Prostate gland (tissue), 2 donors: ENCODE data around the gene KCNQ1. TPM values are rescaled to one million over a fixed set of nuclear protein-coding genes. Genes with fewer than 3 reads are reported as not detected.
A peak's percentile ranks its signal among the peaks of the same experiment; 100 is the strongest.

ENCODE experiments used
- DNase-seq: peaks from one replicate; pipeline ENCODE4 v3.0.0-alpha.2; 2019; ENCODE audit warnings: low spot score
- H3K27ac ChIP-seq, 2 donors: fragments of 200-600 bp; sonication (generic); 2 replicates each; pipeline ENCODE4 v1.5.1; 2017 to 2019
- H3K27me3 ChIP-seq: fragments of 200-600 bp; sonication (generic); replicated peaks from 2 replicates; pipeline ENCODE4 v1.5.1; 2019; ENCODE audit not compliant: insufficient read depth
- H3K36me3 ChIP-seq, 2 donors: fragments of 200-600 bp; sonication (generic); 1 replicate in 1 of 2; 2 replicates in 1 of 2; pipeline versions ENCODE4 v1.5.1 to v1.8.1; 2017 to 2019
- H3K4me1 ChIP-seq: fragments of 200-600 bp; sonication (generic); replicated peaks from 2 replicates; pipeline ENCODE4 v1.5.1; 2019
- H3K4me3 ChIP-seq, 2 donors: fragments of 200-600 bp; sonication (generic); 2 replicates each; pipeline ENCODE4 v1.5.1; 2017 to 2019
- H3K9me3 ChIP-seq: fragments of 200-600 bp; sonication (generic); 2 replicates; pipeline ENCODE4 v1.5.1; 2017
- POLR2A ChIP-seq: fragments of 450-650 bp; IDR thresholded peaks from one replicate; pipeline ENCODE4 v1.6.1; 2016; ENCODE audit warnings: antibody characterized with exemption, mild to moderate bottlenecking
- POLR2AphosphoS5 ChIP-seq: sonication (generic); formaldehyde crosslinking; IDR thresholded peaks from one replicate; pipeline ENCODE4 v1.6.1; 2017; ENCODE audit warnings: antibody characterized with exemption
- WGBS: methylation state at CpG from one replicate; pipeline ENCODE4 v1.1.5; 2018; 5-methylcytosine and 5-hydroxymethylcytosine counted together
- intact Hi-C: fragments of 100-400 bp; cut with DNase I; formaldehyde crosslinking; loops from one replicate; pipeline ENCODE4 v1.14.2; 2022
- total RNA-seq, 2 donors: library from RNA; depleted of rRNA; stranded (reverse); fragments of >200 nt; gene quantifications; one replicate each; pipeline ENCODE4 v1.1.0, GENCODE V29; 2016
- TF ChIP-seq, protein P1 (sequence below), 4 experiments: fragments of 200-600 bp in 2 of 4; fragments of 450-650 bp in 2 of 4; sonication (generic) in 2 of 4; IDR thresholded peaks; 1 replicate in 3 of 4; 2 replicates in 1 of 4; pipeline ENCODE4 v1.5.1; 2016 to 2019; ENCODE audit warnings: antibody characterized with exemption in 4 of 4, mild to moderate bottlenecking in 2 of 4, moderate library complexity in 2 of 4

Gene KCNQ1
- total RNA-seq, 2 donors from 2014 or later = 10.0 to 33.8 TPM

DNA sequence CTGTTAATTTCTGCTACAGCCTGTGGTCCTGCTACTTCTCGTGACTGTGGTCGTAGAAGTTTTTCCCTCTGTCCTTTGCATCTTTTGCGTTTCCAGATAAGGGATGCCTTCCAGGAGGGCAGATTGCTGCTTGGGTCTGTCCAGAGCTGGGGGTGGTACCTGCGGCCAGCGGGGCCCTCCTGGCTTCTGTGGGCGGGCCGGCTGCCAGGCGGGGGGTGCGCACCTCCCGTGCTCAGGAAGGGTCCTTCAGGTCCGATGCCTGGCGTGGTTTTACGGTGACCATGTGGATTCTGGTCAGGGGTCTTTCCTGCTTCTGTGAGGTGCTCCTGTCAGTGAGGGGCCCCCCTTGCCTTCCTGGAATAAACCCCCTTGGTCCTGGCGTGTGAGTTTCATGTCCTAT lies 84.8 kb downstream of the KCNQ1 start:
- TF ChIP-seq, protein P1, sequence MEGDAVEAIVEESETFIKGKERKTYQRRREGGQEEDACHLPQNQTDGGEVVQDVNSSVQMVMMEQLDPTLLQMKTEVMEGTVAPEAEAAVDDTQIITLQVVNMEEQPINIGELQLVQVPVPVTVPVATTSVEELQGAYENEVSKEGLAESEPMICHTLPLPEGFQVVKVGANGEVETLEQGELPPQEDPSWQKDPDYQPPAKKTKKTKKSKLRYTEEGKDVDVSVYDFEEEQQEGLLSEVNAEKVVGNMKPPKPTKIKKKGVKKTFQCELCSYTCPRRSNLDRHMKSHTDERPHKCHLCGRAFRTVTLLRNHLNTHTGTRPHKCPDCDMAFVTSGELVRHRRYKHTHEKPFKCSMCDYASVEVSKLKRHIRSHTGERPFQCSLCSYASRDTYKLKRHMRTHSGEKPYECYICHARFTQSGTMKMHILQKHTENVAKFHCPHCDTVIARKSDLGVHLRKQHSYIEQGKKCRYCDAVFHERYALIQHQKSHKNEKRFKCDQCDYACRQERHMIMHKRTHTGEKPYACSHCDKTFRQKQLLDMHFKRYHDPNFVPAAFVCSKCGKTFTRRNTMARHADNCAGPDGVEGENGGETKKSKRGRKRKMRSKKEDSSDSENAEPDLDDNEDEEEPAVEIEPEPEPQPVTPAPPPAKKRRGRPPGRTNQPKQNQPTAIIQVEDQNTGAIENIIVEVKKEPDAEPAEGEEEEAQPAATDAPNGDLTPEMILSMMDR (IDR thresholded peaks at IDR 0.05) = no peak
- TF ChIP-seq POLR2AphosphoS5 = no peak
- TF ChIP-seq POLR2A = no peak
- no peaks in the 10 kb centered on the region for H3K4me1 ChIP-seq
- H3K9me3 ChIP-seq = no peaks in the 10 kb centered on the region
- no peak overlapping the region for H3K27ac ChIP-seq
- no peak overlapping the region for H3K4me3 ChIP-seq
- intact Hi-C loops = loop anchor here (2.0 to 5.0 kb wide), 6 partner anchors 101 to 332 kb away; no protein-coding TSS in a partner anchor
- 87% methylated on average over 14 of the region's 14 CpGs for WGBS
- no peaks in the 10 kb centered on the region for H3K36me3 ChIP-seq
- H3K27me3 ChIP-seq = no peaks in the 10 kb centered on the region
- no peak for DNase-seq

DNA sequence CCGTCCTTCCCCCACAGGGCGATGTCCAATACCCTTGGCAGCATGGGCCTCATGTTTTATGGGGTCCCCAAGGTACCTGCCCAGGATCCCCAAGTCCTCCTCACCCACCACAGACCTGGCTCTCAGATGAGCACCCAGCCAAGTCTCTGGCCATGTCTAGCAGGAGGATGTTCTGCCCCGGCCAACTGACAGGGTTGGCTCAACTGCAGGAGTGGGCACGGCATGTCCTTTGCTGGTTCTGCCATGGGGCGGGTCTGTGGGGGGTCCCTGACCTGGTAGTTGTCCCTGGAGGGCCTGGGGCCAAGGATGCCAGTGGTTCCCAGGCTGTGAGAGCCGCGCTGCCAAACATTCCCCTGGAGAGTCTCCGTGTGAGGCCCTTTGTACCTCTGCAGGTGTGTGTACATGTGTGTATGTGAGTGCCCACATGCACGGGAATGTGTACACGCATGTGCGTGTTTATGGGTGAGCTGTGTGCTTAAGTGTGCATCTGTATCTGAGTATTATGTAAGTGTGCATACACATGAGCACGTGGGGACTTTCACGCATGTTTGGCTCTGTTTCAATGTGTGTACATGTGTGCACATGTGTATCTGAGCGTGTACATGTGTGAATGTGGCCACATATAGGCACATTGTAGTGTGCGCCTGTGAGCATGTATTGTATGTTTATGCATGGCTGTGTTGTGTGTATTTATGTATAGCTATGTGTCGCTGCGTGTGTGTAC lies 85.5 kb downstream of the KCNQ1 start:
- whole genome bisulfite sequencing = 88% methylated on average over 15 of the region's 17 CpGs
- no peak overlapping the region for H3K4me3 ChIP-seq
- no peaks in the 10 kb centered on the region for H3K9me3 ChIP-seq
- no peak for TF ChIP-seq POLR2A
- TF ChIP-seq, protein P1 (IDR thresholded peaks at IDR 0.05) = no peak
- TF ChIP-seq POLR2AphosphoS5 = no peak
- intact Hi-C loops = loop anchor here (2.0 to 5.0 kb wide), 5 partner anchors 101 to 333 kb away; no protein-coding TSS in a partner anchor
- H3K4me1 ChIP-seq = no peaks in the 10 kb centered on the region
- no peaks in the 10 kb centered on the region for H3K27me3 ChIP-seq
- H3K27ac ChIP-seq = no peak overlapping the region
- no peak for DNase-seq
- no peaks in the 10 kb centered on the region for H3K36me3 ChIP-seq

DNA sequence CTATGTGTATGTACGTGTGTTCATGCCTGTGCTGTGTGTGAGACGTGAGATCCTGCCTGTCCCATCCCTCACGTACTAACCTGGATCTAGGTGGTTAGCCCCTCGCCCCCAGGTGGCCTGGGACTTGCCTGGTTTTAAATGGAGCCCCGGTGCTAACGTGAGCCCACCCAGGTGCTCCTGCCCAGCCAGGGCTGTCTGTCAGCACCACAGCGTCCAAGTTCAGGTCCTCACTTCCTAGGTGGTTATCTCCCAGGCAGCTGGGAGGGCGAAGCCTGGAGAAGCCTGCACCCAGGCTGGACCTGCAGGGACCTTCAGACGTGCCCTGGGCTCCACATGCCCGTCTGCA lies 86.0 kb downstream of the KCNQ1 start:
- Histone ChIP-seq H3K27me3 (no peaks in the 10 kb centered on the region), H3K27ac (no peak overlapping the region), H3K4me3 (no peak overlapping the region), H3K4me1 (no peaks in the 10 kb centered on the region), H3K36me3 (no peaks in the 10 kb centered on the region), H3K9me3 (no peaks in the 10 kb centered on the region)
- intact Hi-C loops = loop anchor here (2.0 to 5.0 kb wide), 5 partner anchors 102 to 334 kb away; no protein-coding TSS in a partner anchor
- TF ChIP-seq, protein P1 (IDR thresholded peaks at IDR 0.05) = no peak
- TF ChIP-seq POLR2AphosphoS5 = no peak
- TF ChIP-seq POLR2A = no peak
- DNase-seq = no peak
- 80% methylated on average over 10 of the region's 10 CpGs for WGBS

DNA sequence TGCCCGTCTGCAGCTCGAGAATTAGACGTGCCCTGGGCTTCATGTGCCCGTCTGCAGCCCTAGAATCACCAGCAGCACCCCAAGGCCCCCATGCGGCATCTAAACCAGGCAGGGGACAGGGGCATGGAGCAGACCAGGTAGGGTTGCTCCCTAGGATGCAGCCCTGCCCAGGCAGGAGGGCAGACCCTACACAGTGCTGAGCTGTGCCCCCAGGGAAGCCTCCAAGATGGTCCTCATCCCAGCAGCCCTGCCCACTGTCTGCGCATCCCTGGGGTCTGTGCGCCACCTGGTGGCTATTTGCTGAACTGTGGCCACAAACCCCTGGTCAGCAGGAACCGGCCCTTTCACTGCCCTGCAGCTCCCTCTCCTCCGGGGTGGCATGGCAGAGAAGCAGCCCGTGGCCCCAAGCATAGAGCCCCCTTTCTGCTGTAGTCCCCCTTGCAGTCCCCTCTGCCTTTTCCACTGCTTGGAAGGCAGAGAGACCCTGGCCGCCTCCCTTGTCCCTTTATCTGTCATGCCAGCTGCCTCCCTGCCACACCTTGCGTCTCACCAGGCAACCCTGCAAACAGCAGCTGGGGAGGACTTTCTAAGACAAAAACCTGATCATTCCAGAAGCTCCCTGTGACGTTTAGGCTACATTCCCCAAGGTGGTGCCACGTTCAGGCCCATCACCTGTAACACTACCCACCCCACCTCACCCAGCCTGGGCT lies 86.6 kb downstream of the KCNQ1 start:
- Histone ChIP-seq H3K4me3 (no peak overlapping the region), H3K27ac (no peak overlapping the region), H3K9me3 (no peaks in the 10 kb centered on the region), H3K27me3 (no peaks in the 10 kb centered on the region), H3K36me3 (no peaks in the 10 kb centered on the region), H3K4me1 (no peaks in the 10 kb centered on the region)
- peak; percentile 68 for DNase-seq
- WGBS = 49% methylated on average over 13 of the region's 14 CpGs
- TF ChIP-seq, protein P1 (IDR thresholded peaks at IDR 0.05) = peak; percentile 98 to 99 (median 98)
- TF ChIP-seq POLR2AphosphoS5 (no peak), POLR2A (no peak)
- intact Hi-C loops = loop anchor here (2.0 to 5.0 kb wide), 5 partner anchors 103 to 334 kb away; no protein-coding TSS in a partner anchor
